Measurements from ENCODE around the gene GPR158.

The GPR158 gene

GRCh38 chr10:25334445-25334844 is 159.6 kb downstream of the GPR158 start:
- no peak overlapping the region for H3K4me3 ChIP-seq (ENCODE audit: low read length)
- no peak for DNase-seq (ENCODE audit: low read depth)
- no peak for TF ChIP-seq CTCF (conservative IDR thresholded peaks at IDR 0.05; ENCODE audit: low read length)

GRCh38 chr10:25336330-25336729 is 161.5 kb downstream of the GPR158 start:
- DNase-seq (ENCODE audit: low read depth): no peak
- no peak overlapping the region for H3K4me3 ChIP-seq (ENCODE audit: low read length)
- TF ChIP-seq CTCF (conservative IDR thresholded peaks at IDR 0.05; ENCODE audit: low read length): no peak

GRCh38 chr10:25338271-25338670 is 163.5 kb downstream of the GPR158 start:
- no peak for TF ChIP-seq CTCF (conservative IDR thresholded peaks at IDR 0.05; ENCODE audit: low read length)
- H3K4me3 ChIP-seq (ENCODE audit: low read length): no peak overlapping the region
- no peak for DNase-seq (ENCODE audit: low read depth)

GRCh38 chr10:25339966-25340365 is 165.2 kb downstream of the GPR158 start:
- H3K4me3 ChIP-seq (ENCODE audit: low read length): no peak overlapping the region
- no peak for DNase-seq (ENCODE audit: low read depth)
- TF ChIP-seq CTCF (conservative IDR thresholded peaks at IDR 0.05; ENCODE audit: low read length): no peak

- H3K4me3 ChIP-seq (ENCODE audit: low read length): no peak overlapping the region
- DNase-seq (ENCODE audit: low read depth): no peak
- no peak for TF ChIP-seq CTCF (conservative IDR thresholded peaks at IDR 0.05; ENCODE audit: low read length)
These were observed 174.7 kb downstream of the GPR158 start for GRCh38 chr10:25349520-25349919.

- H3K4me3 ChIP-seq (ENCODE audit: low read length): no peak overlapping the region
- no peak for TF ChIP-seq CTCF (conservative IDR thresholded peaks at IDR 0.05; ENCODE audit: low read length)
- DNase-seq (ENCODE audit: low read depth): no peak
These were observed 181.8 kb downstream of the GPR158 start for GRCh38 chr10:25356609-25357008.

GRCh38 chr10:25357269-25357668 is 182.5 kb downstream of the GPR158 start:
- no peak for DNase-seq (ENCODE audit: low read depth)
- no peak overlapping the region for H3K4me3 ChIP-seq (ENCODE audit: low read length)
- no peak for TF ChIP-seq CTCF (conservative IDR thresholded peaks at IDR 0.05; ENCODE audit: low read length)

Measured in AG10803 (cell line).